Amniotic stem cell (primary cell): ENCODE results near the gene REM2.

Source experiments
- DNase-seq: peaks from one replicate; lab custom pipeline; 2025; lab: John Stamatoyannopoulos, UW

Gene REM2

GRCh38 chr14:22929104-22929960 lies 46.3 kb downstream of the REM2 start, which contains the start of gene PRMT5:
PRMT5 (minus strand) TSS chr14:22929376; CDS start chr14:22929361, 15 bp downstream.
- peak; percentile 98 for DNase-seq

- DNase-seq, result no peak
Observed at GRCh38 chr14:22929961-22930364, 46.9 kb downstream of the REM2 start.

DNA sequence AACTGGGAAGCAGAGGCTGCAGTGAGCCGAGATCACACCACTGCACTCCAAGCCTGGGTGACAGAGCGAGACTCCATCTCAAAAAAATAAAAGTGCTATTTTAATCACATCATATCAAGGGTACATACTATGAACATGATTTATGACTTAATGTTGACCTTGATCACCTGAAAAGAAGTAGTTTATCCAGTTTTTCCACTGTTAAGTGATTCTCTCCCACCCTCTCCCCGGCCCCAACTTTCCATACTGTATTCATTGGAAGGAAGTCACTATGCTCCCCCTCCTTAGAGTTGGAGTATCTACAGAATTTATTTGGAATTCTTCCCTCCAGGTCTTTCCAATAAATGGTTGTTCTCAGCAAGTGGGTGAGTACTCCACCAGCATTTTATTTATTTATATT lies 49.1 kb downstream of the REM2 start:
- no peak for DNase-seq

GRCh38 chr14:22935156-22935555 lies 52.1 kb downstream of the REM2 start:
- DNase-seq, result no peak
